HepG2 (cell line): Measurements from ENCODE around the gene FAM174C. TPM values are rescaled to one million over a fixed set of nuclear protein-coding genes. Genes with fewer than 3 reads are reported as not detected.

Source experiments
- ATAC-seq: fragments of 200-7000 bp; cut with Tn5 transposase; 3 replicates; pipeline ENCODE4 v1.9.1; 2020; ENCODE audit warnings: mild to moderate bottlenecking, moderate library complexity
- BruUV-seq: library from RNA; stranded (reverse); fragments of 400-500 nt; replicated peaks from 2 replicates; lab custom pipeline; 2021; lab: Mats Ljungman, UMichigan
- CTCF ChIA-PET: fragments of 300-600 bp; formaldehyde crosslinking; extraction: SDS; loops from one replicate; lab custom pipeline; 2021; ENCODE audit warnings: low total read pairs, inconsistent platforms, low intra/inter-chr PET ratio; lab: Yijun Ruan, JAX
- POLR2A ChIA-PET: fragments of 350-600 bp; sonication (Branson Sonifier 250); formaldehyde crosslinking; loops from one replicate; lab custom pipeline; 2020; ENCODE audit warnings: antibody characterized with exemption, inconsistent platforms; lab: Yijun Ruan, JAX
- DNase-seq: peaks from one replicate; pipeline ENCODE4 v3.0.0-alpha.2; 2015; ENCODE audit warnings: low spot score
- FAIRE-seq: peaks from 3 replicates; lab custom pipeline; 2011; peaks lifted over from hg19 to GRCh38; lab: Jason Lieb, UNC
- H2AFZ ChIP-seq: one replicate; pipeline ENCODE4 v1.6.1; 2011; ENCODE audit warnings: low read length, inconsistent platforms
- H3K27ac ChIP-seq: fragments of 300-600 bp; 3 replicates; pipeline ENCODE4 v1.8.0; 2011; ENCODE audit warnings: mixed run types, mild to moderate bottlenecking, mixed read lengths, low read length, inconsistent platforms; ENCODE audit not compliant: insufficient read depth; ENCODE audit errors: extremely low read length
- H3K27me3 ChIP-seq, 2 experiments: fragments of 200-600 bp in 1 of 2; 2 replicates in 1 of 2; 3 replicates in 1 of 2; pipeline versions ENCODE4 v1.6.0 to v1.8.0; 2011; ENCODE audit warnings: low read length in 2 of 2, mild to moderate bottlenecking in 2 of 2, moderate library complexity in 2 of 2, inconsistent platforms in 1 of 2; ENCODE audit not compliant: insufficient read depth in 2 of 2, control insufficient read depth in 1 of 2
- H3K36me3 ChIP-seq, 2 experiments: fragments of 200-600 bp in 1 of 2; replicated peaks in 1 of 2; 2 replicates in 1 of 2; 3 replicates in 1 of 2; pipeline versions ENCODE4 v1.5.1 to v1.8.0; 2011; ENCODE audit warnings: low read length in 2 of 2, inconsistent platforms in 1 of 2; ENCODE audit not compliant: insufficient read depth in 2 of 2, control insufficient read depth in 1 of 2
- H3K4me1 ChIP-seq: 2 replicates; pipeline ENCODE4 v1.5.1; 2012; ENCODE audit warnings: low read length, inconsistent platforms; ENCODE audit not compliant: insufficient read depth
- H3K4me2 ChIP-seq: 2 replicates; pipeline ENCODE4 v1.6.0; 2011; ENCODE audit warnings: low read depth, low read length, inconsistent platforms
- H3K4me3 ChIP-seq, 3 experiments: fragments of 200-600 bp in 1 of 3; sonication (generic), shearing (Covaris generic) in 1 of 3; replicated peaks in 1 of 3; 2 replicates each; pipeline ENCODE4 v1.5.1; 2011 to 2016; ENCODE audit warnings: low read length in 3 of 3, inconsistent platforms in 2 of 3, low read depth in 2 of 3, mild to moderate bottlenecking in 2 of 3, control low read depth in 1 of 3, mixed read lengths in 1 of 3; ENCODE audit not compliant: insufficient read depth in 1 of 3
- H3K79me2 ChIP-seq: one replicate; pipeline ENCODE4 v1.6.1; 2011; ENCODE audit warnings: low read length, inconsistent platforms; ENCODE audit not compliant: insufficient read depth
- H3K9ac ChIP-seq: 2 replicates; pipeline ENCODE4 v1.6.0; 2011; ENCODE audit warnings: mild to moderate bottlenecking, low read depth, low read length, inconsistent platforms; ENCODE audit not compliant: insufficient read depth
- H3K9me3 ChIP-seq: 2 replicates; pipeline ENCODE4 v1.5.1; 2012; ENCODE audit warnings: mild to moderate bottlenecking, low read length
- H4K20me1 ChIP-seq: 2 replicates; pipeline ENCODE4 v1.6.0; 2011; ENCODE audit warnings: inconsistent platforms, mild to moderate bottlenecking, low read length, moderate library complexity; ENCODE audit not compliant: insufficient read depth
- ARID4A ChIP-seq: sonication (generic); formaldehyde crosslinking; IDR thresholded peaks from 2 replicates; pipeline ENCODE4 v1.5.0; 2020; ENCODE audit warnings: mild to moderate bottlenecking, missing genetic modification reagents, borderline replicate concordance
- CBX2 ChIP-seq, 2 experiments: fragments of 200-600 bp in 1 of 2; sonication (generic); formaldehyde crosslinking in 1 of 2; IDR thresholded peaks; 2 replicates each; pipeline versions ENCODE4 v1.7.0 to v1.8.1; 2018 to 2022; ENCODE audit warnings: low read depth in 2 of 2, low read length in 1 of 2, mild to moderate bottlenecking in 1 of 2, missing genetic modification reagents in 1 of 2
- CENPBD1 ChIP-seq: sonication (generic); formaldehyde crosslinking; IDR thresholded peaks from 2 replicates; pipeline ENCODE4 v1.8.0; 2022; ENCODE audit warnings: missing genetic modification reagents, low read depth, mild to moderate bottlenecking, borderline replicate concordance
- ISX ChIP-seq: sonication (generic); formaldehyde crosslinking; conservative IDR thresholded peaks from 2 replicates; pipeline ENCODE4 v1.5.0; 2020; ENCODE audit warnings: missing genetic modification reagents
- RBFOX2 ChIP-seq: fragments of 200-400 bp; formaldehyde crosslinking; IDR thresholded peaks from 2 replicates; pipeline ENCODE4 v1.6.1; 2017; ENCODE audit warnings: low read depth, mild to moderate bottlenecking, low read length
- SMC3 ChIP-seq: IDR thresholded peaks from 2 replicates; pipeline ENCODE4 v1.6.1; 2011; ENCODE audit warnings: low read length, improper control_type of control experiment
- SRY ChIP-seq: sonication (generic); formaldehyde crosslinking; IDR thresholded peaks from 2 replicates; pipeline ENCODE4 v1.8.0; 2022; ENCODE audit warnings: mild to moderate bottlenecking, missing genetic modification reagents
- ZSCAN9 ChIP-seq: IDR thresholded peaks from 2 replicates; pipeline ENCODE4 v1.6.1; 2016; ENCODE audit warnings: borderline replicate concordance
- WGBS: methylation state at CpG from one replicate; pipeline ENCODE4 v1.1.6; 2017; ENCODE audit warnings: low lambda C conversion rate; 5-methylcytosine and 5-hydroxymethylcytosine counted together
- in situ Hi-C: cut with HindIII; loops from 2 replicates; pipeline ENCODE4 v1.10.0; 2017; ENCODE audit warnings: low pct_unique_long_range_greater_than_20kb; ENCODE audit not compliant: extremely low pct_ligation_motif_present
- intact Hi-C: fragments of 100-400 bp; cut with micrococcal nuclease; formaldehyde crosslinking; loops from one replicate; pipeline ENCODE4 v1.10.0; 2022; ENCODE audit not compliant: unreplicated experiment
- polyA plus RNA-seq, 8 experiments: library from polyadenylated mRNA; depleted of rRNA in 3 of 8; stranded (reverse) in 7 of 8; unstranded in 1 of 8; fragments of >200 nt; fragmentation: Illumina TruSeq in 4 of 8; extraction: Trizol in 4 of 8; gene quantifications; 2 replicates each; pipeline versions ENCODE4 v1.2.1 to v1.2.3, GENCODE V29; 2011 to 2016; ENCODE audit warnings: low read depth in 4 of 8, missing spikeins in 1 of 8, mixed read lengths in 1 of 8; ENCODE audit not compliant: insufficient read depth in 1 of 8
- total RNA-seq, 5 experiments: library from RNA; depleted of rRNA; stranded (reverse); fragments of >200 nt; fragmentation: Illumina TruSeq; extraction: Trizol; gene quantifications; 2 replicates each; pipeline ENCODE4 v1.2.3, GENCODE V29; 2016; ENCODE audit warnings: low read depth in 1 of 5

FAM174C gene
- total and polyA plus RNA-seq, 2 of the 13 experiments (the other 11 are each of a cell fraction or from before 2014, with no cell fraction given), result 19.5 to 31.3 TPM

GRCh38 chr19:1278713-1279660 is 3.7 kb downstream of the FAM174C start:
- H3K36me3 ChIP-seq, result peaks cover 7 to 20% of the 10 kb centered on the region in 2 experiments; a peak in 4 of 5 replicates
- in situ Hi-C loops, result loop anchor here (5.0 kb wide), 1 partner anchor 37 kb away; the partner anchor contains the start of gene ATP5F1D

GRCh38 chr19:1279782-1280341 is 4.5 kb downstream of the FAM174C start:
- no peak overlapping the region for H3K27ac ChIP-seq
- peak; percentile 44 for ATAC-seq
- H3K36me3 ChIP-seq, result peaks cover 2 to 12% of the 10 kb centered on the region in 2 experiments; a peak in 3 of 5 replicates
- no peaks in the 10 kb centered on the region for H3K27me3 ChIP-seq
- peak; percentile 91 for FAIRE-seq
- 57% methylated on average over 5 of the region's 10 CpGs for WGBS
- DNase-seq, result peak; percentile 68
- H3K4me3 ChIP-seq, result no peak overlapping the region
- intact Hi-C loops (loop anchor here (1.0 to 2.0 kb wide), 2 partner anchors 35 to 92 kb away; no protein-coding TSS in a partner anchor), in situ Hi-C loops (loop anchor here (5.0 kb wide), 3 partner anchors 37 to 92 kb away; partner anchors contain the start of gene ATP5F1D)
- no peak overlapping the region for H3K9ac ChIP-seq
- H3K4me1 ChIP-seq, result peaks cover 37% of the 10 kb centered on the region
- H2AFZ ChIP-seq, result no peak overlapping the region
- H3K4me2 ChIP-seq, result no peak overlapping the region
- H3K79me2 ChIP-seq, result peaks cover 4% of the 10 kb centered on the region
- no TSS peak for BruUV-seq
- no peaks in the 10 kb centered on the region for H4K20me1 ChIP-seq
- no peaks in the 10 kb centered on the region for H3K9me3 ChIP-seq
- POLR2A ChIA-PET, result interaction anchor here (0.6 to 1.5 kb wide), 5 partner anchors 11 to 102 kb away, joined by 3 to 12 read pairs (median 5); partner anchors contain the start of gene CIRBP
- CTCF ChIA-PET, result interaction anchor here (1.6 to 1.9 kb wide), 3 partner anchors 36 to 93 kb away, joined by 6 to 16 read pairs (median 6); no protein-coding TSS in a partner anchor
- TF ChIP-seq ARID4A (CRISPR knock-in tag) (peak; percentile 61; the same call in 1 of the 2 replicates), CENPBD1 (no peak), ZSCAN9 (0 out of 2 replicates have a peak, but pooled peaks have one; percentile 42), SRY (0 out of 2 replicates have a peak, but pooled peaks have one; percentile 25), SMC3 (peak; percentile 85)

More at GRCh38 chr19:1278713-1279660, 3.7 kb downstream of the FAM174C start:
- H3K4me3 ChIP-seq, result no peak overlapping the region
- no peaks in the 10 kb centered on the region for H3K27me3 ChIP-seq
- H3K4me1 ChIP-seq, result peaks cover 37% of the 10 kb centered on the region
- intact Hi-C loops, result loop anchor here (1.0 to 2.0 kb wide), 2 partner anchors 36 to 93 kb away; no protein-coding TSS in a partner anchor
- FAIRE-seq (no peak), ATAC-seq (no peak), DNase-seq (no peak)
- no peak overlapping the region for H3K27ac ChIP-seq
- POLR2A ChIA-PET, result interaction anchor here (0.6 to 1.5 kb wide), 5 partner anchors 10 to 103 kb away, joined by 3 to 12 read pairs (median 5); partner anchors contain the start of gene CIRBP
- TF ChIP-seq SRY (0 out of 2 replicates have a peak, but pooled peaks have one; percentile 9), RBFOX2 (0 out of 2 replicates have a peak, but pooled peaks have one; percentile 38), CBX2 (IDR thresholded peaks at IDR 0.05; ENCODE audit: low read depth, low read length) (no peak), CBX2 (CRISPR knock-in tag; IDR thresholded peaks at IDR 0.05; ENCODE audit: low read depth) (no peak), ISX (CRISPR knock-in tag) (no peak)
- H3K4me2 ChIP-seq, result no peak overlapping the region
- 92% methylated on average over 13 of the region's 25 CpGs for WGBS
- H4K20me1 ChIP-seq, result peaks cover under 1% of the 10 kb centered on the region; the same call in 1 of the 2 replicates
- H2AFZ ChIP-seq, result no peak overlapping the region
- BruUV-seq, result no TSS peak
- H3K79me2 ChIP-seq, result peaks cover 4% of the 10 kb centered on the region
- CTCF ChIA-PET, result interaction anchor here (1.6 to 1.9 kb wide), 3 partner anchors 35 to 94 kb away, joined by 6 to 16 read pairs (median 6); no protein-coding TSS in a partner anchor
- no peak overlapping the region for H3K9ac ChIP-seq
- H3K9me3 ChIP-seq, result no peaks in the 10 kb centered on the region
